ENCODE measurements around the gene BIRC2.

Gene BIRC2

GRCh38 chr11:102375720-102376399, 28.8 kb downstream of the BIRC2 start:
- DNase-seq (ENCODE audit: low read depth): no peak

GRCh38 chr11:102377891-102378290, 30.9 kb downstream of the BIRC2 start:
- no peak for DNase-seq (ENCODE audit: low read depth)

GRCh38 chr11:102378818-102379217, 31.8 kb downstream of the BIRC2 start:
- no peak for DNase-seq (ENCODE audit: low read depth)

- DNase-seq (ENCODE audit: low read depth): no peak
Observed at GRCh38 chr11:102382384-102382783, 35.4 kb downstream of the BIRC2 start.

GRCh38 chr11:102383839-102384238, 36.8 kb downstream of the BIRC2 start:
- DNase-seq (ENCODE audit: low read depth): no peak

- DNase-seq (ENCODE audit: low read depth): no peak
Observed at GRCh38 chr11:102384419-102385079, 37.5 kb downstream of the BIRC2 start.

- no peak for DNase-seq (ENCODE audit: low read depth)
Observed at GRCh38 chr11:102385085-102386007, 38.3 kb downstream of the BIRC2 start.

GRCh38 chr11:102386136-102386734, 39.2 kb downstream of the BIRC2 start:
- DNase-seq (ENCODE audit: low read depth): no peak

- no peak for DNase-seq (ENCODE audit: low read depth)
Observed at GRCh38 chr11:102387043-102387781, 40.2 kb downstream of the BIRC2 start.

- no peak for DNase-seq (ENCODE audit: low read depth)
Observed at GRCh38 chr11:102389253-102389652, 42.2 kb downstream of the BIRC2 start.

GRCh38 chr11:102390667-102391465, 43.9 kb downstream of the BIRC2 start:
- peak; percentile 25 for DNase-seq (ENCODE audit: low read depth)

GRCh38 chr11:102391549-102392237, 44.7 kb downstream of the BIRC2 start:
- DNase-seq (ENCODE audit: low read depth): no peak

GRCh38 chr11:102393272-102393730, 46.3 kb downstream of the BIRC2 start:
- no peak for DNase-seq (ENCODE audit: low read depth)

GRCh38 chr11:102395720-102396393, 48.8 kb downstream of the BIRC2 start:
- DNase-seq (ENCODE audit: low read depth): no peak

GRCh38 chr11:102396708-102397563, 49.9 kb downstream of the BIRC2 start:
- DNase-seq (ENCODE audit: low read depth): no peak

- DNase-seq (ENCODE audit: low read depth): no peak
Observed at GRCh38 chr11:102398297-102398696, 51.3 kb downstream of the BIRC2 start.

- no peak for DNase-seq (ENCODE audit: low read depth)
Observed at GRCh38 chr11:102399189-102399588, 52.2 kb downstream of the BIRC2 start.

GRCh38 chr11:102400603-102401002, 53.6 kb downstream of the BIRC2 start:
- no peak for DNase-seq (ENCODE audit: low read depth)

Measured in activated T-cell treated with anti-CD3 and anti-CD28 coated beads for 1 hour (primary cell).